ENCODE measurements around the gene SCAPER. TPM values are rescaled to one million over a fixed set of nuclear protein-coding genes. Genes with fewer than 3 reads are reported as not detected.

The SCAPER gene
- total and polyA plus RNA-seq, 8 donors, result 3.0 to 23.8 (median 14.2) TPM

DNA sequence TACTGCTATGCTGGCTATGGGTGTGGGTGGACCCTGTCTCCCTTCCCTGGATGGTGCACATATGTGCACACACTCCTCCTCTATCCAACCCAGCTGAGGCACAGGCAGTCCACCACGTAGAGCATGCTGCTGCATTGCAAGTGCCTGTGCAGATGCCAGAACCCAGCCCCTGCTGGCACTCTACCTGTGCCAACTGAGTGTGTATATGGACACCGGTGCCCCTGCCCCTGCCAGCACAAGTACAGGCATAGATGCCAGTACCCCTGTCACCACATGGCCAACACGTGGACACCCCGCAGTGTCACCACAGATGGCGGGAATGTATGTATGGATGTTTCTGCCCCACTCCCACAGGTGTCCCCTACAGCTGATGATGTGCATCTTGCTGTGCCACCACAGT, 352.0 kb downstream of the SCAPER start:
- H3K9me3 ChIP-seq, result no peaks in the 10 kb centered on the region
- no peak for FAIRE-seq
- intact Hi-C loops (cut with DNase I), result no loop called here
- no peak overlapping the region for H3K4me3 ChIP-seq
- H3K27ac ChIP-seq, result no peak overlapping the region
- no peaks in the 10 kb centered on the region for H3K27me3 ChIP-seq
- peak in 2 of 6 donors; percentile 12 to 38 for DNase-seq
- no peaks in the 10 kb centered on the region for H3K4me1 ChIP-seq
- TF ChIP-seq, protein P1, sequence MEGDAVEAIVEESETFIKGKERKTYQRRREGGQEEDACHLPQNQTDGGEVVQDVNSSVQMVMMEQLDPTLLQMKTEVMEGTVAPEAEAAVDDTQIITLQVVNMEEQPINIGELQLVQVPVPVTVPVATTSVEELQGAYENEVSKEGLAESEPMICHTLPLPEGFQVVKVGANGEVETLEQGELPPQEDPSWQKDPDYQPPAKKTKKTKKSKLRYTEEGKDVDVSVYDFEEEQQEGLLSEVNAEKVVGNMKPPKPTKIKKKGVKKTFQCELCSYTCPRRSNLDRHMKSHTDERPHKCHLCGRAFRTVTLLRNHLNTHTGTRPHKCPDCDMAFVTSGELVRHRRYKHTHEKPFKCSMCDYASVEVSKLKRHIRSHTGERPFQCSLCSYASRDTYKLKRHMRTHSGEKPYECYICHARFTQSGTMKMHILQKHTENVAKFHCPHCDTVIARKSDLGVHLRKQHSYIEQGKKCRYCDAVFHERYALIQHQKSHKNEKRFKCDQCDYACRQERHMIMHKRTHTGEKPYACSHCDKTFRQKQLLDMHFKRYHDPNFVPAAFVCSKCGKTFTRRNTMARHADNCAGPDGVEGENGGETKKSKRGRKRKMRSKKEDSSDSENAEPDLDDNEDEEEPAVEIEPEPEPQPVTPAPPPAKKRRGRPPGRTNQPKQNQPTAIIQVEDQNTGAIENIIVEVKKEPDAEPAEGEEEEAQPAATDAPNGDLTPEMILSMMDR (IDR thresholded peaks at IDR 0.05), result no peak
- ATAC-seq, result no peak
- H3K36me3 ChIP-seq, result no peaks in the 10 kb centered on the region
- WGBS, 2 donors, result 94 to 100% methylated on average over 5 of the region's 5 CpGs

DNA sequence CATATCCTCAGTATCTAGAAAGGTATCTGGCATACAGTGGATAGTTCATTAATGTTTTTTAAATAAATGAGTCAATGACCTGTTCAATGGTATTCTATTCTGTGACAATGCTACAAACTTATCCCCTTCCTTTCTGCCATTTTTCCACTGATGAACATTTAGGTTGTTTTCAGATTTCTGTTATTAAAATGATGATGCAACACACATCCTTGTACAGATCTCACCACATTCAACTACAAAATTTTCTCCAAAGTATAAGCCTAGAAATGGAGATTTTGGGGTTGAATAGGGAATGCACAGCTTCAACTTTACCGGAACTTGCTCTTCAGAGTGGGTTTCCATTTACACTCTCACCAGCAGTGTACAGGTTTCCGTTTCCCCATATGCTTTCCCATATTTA, 358.3 kb downstream of the SCAPER start:
- no peak overlapping the region for H3K4me3 ChIP-seq
- ATAC-seq (no peak), DNase-seq (no peak), FAIRE-seq (no peak)
- TF ChIP-seq, protein P1 (IDR thresholded peaks at IDR 0.05), result no peak
- WGBS, 2 donors, result 97 to 98% methylated on average over 2 of the region's 2 CpGs
- H3K36me3 ChIP-seq, result no peaks in the 10 kb centered on the region
- no peaks in the 10 kb centered on the region for H3K4me1 ChIP-seq
- intact Hi-C loops (cut with DNase I), result no loop called here
- H3K27me3 ChIP-seq, result no peaks in the 10 kb centered on the region
- H3K9me3 ChIP-seq, result no peaks in the 10 kb centered on the region
- no peak overlapping the region for H3K27ac ChIP-seq

DNA sequence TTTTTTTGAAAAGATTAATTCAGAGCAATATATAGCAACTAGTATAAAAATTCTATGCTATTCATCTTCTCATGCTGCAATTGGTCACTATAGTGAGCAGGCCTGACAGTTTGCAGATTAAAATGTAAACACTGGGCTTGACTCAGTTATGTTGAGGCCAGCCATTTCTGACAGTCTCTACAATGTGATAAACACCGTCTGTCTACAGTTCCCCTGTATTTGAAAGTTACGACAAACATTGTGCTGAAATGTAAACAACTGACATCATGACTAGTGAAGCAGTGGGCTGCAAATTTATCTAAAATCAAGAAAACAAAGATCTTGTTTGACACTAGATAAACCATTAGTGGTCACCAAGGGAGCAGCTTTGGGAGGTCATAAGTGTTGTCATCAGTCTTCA, 371.1 kb downstream of the SCAPER start:
- TF ChIP-seq, protein P1 (IDR thresholded peaks at IDR 0.05), result no peak
- no peaks in the 10 kb centered on the region for H3K4me1 ChIP-seq
- WGBS, 2 donors, result 69% methylated on average over 2 of the region's 2 CpGs
- no peak overlapping the region for H3K27ac ChIP-seq
- H3K27me3 ChIP-seq, result no peaks in the 10 kb centered on the region
- intact Hi-C loops (cut with DNase I), result no loop called here
- no peak for ATAC-seq
- H3K4me3 ChIP-seq, result no peak overlapping the region
- H3K36me3 ChIP-seq, result no peaks in the 10 kb centered on the region
- no peak for DNase-seq
- H3K9me3 ChIP-seq, result no peaks in the 10 kb centered on the region
- no peak for FAIRE-seq

DNA sequence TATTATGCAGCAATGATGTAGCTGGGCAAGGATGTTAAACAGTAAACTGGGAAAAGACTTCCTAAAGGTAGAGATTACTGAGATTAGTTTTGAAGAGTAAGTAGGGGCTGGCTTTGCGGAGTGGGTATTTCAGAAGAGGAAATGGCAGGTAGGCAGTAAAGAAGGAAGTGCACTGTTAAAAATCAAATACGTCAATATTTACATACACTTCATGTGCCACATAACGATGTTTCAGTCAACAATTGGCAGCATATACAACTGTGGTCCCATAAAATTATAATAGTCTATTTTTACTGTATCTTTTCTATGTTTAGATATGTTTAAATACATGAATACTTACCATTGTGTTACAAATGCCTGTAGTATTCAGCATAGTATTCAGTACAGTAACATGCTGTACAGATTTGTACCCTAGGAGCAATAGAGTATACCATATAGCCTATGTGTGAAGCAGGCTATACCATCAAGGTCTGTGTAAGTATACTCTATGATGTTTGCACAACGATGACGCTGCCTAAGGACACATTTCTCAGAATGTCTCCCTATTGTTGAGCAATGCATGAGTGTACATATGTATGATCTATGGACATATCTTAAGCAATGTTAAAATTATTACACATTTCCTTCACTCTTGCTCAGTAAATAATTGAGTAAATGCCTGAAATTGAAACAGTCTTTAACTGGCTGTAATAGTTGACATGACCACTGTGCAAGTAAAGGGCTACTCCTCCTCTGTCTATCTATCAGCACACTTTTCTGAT, 371.9 kb downstream of the SCAPER start:
- ATAC-seq, result peak in 1 of 4 donors; percentile 53
- WGBS, 2 donors, result 57 to 69% methylated on average over 5 of the region's 5 CpGs
- Histone ChIP-seq H3K27ac (no peak overlapping the region), H3K36me3 (no peaks in the 10 kb centered on the region), H3K4me3 (no peak overlapping the region), H3K9me3 (no peaks in the 10 kb centered on the region), H3K4me1 (no peaks in the 10 kb centered on the region), H3K27me3 (no peaks in the 10 kb centered on the region)
- TF ChIP-seq, protein P1 (IDR thresholded peaks at IDR 0.05), result no peak
- intact Hi-C loops (cut with DNase I), result no loop called here
- no peak for DNase-seq
- FAIRE-seq, result no peak

DNA sequence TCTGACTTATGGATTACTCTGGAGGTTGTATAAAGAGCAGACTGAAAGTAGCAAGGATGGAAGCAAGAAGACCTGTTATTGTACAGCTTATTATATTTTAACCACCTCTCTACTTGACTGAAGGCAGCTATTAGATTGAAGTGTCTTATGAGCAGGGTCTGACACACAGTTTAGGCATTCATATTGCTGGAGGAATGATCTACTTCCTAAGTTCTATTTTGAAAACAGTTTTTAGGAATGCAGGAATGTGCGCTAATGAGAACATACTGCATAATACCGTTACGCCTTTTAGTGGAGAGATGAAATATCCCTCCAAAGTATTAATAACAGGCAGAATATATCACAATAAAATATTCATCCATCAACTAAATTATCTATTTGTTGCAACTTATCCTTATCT, 375.2 kb downstream of the SCAPER start:
- ATAC-seq, result no peak
- intact Hi-C loops (cut with DNase I), result no loop called here
- 96 to 98% methylated on average over 3 of the region's 3 CpGs for WGBS, 2 donors
- DNase-seq, result no peak
- Histone ChIP-seq H3K27me3 (no peaks in the 10 kb centered on the region), H3K27ac (no peak overlapping the region), H3K36me3 (no peaks in the 10 kb centered on the region), H3K4me3 (no peak overlapping the region), H3K9me3 (no peaks in the 10 kb centered on the region), H3K4me1 (no peaks in the 10 kb centered on the region)
- TF ChIP-seq, protein P1 (IDR thresholded peaks at IDR 0.05), result no peak
- FAIRE-seq, result no peak
